ENCODE data around the gene KRTAP13-1. TPM values are rescaled to one million over a fixed set of nuclear protein-coding genes. Genes with fewer than 3 reads are reported as not detected.

The KRTAP13-1 gene
- total RNA-seq, 8 experiments from 2014 or later: not detected

DNA sequence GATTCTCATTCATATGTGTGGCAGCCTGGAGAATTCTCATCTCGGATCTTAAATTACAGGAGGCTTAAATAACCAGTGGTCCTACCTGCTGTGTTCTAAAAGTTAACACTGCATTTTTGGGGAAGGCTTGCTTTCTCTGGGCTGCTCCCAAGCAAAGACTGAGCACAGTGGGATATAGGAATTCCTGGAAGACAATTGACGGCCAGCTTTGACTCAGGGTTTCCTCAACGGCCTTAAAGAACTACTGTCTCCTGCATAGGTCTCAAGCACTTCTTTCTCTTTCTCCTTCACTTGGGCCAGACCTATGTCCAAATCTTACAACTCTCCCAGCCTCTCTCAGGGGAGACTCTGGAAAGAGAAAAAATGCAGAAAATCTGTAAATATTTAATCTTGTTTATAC, 30.9 kb downstream of the KRTAP13-1 start:
- in situ Hi-C loops (cut with MboI; ENCODE audit: low pct_unique_long_range_greater_than_20kb in 2 of 9, low sequenced_read_pairs in 9 of 9, unreplicated experiment in 9 of 9): no loop called here

DNA sequence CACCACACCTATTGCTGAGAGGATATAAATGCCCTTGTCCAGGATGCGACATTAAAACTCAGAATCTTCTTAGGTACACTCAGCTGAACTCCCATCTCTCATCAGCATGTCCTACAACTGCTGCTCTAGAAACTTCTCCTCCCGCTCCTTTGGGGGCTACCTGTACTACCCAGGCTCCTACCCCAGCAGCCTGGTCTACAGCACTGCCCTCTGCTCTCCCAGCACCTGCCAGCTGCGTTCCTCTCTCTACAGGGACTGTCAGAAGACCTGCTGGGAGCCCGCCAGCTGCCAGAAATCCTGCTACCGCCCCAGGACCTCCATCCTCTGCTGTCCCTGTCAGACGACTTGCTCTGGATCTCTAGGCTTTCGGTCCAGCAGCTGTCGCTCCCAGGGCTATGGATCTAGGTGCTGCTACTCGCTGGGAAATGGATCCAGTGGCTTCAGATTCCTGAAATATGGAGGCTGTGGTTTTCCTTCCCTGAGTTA, 34.4 kb downstream of the KRTAP13-1 start, which contains the start of gene KRTAP13-4:
Gene KRTAP13-4, plus strand, starts transcription at position 51 of the 486 bp plus-strand sequence. Its CDS starts 56 bp downstream, at position 107.
- no peak within 1 kb of the TSS for H3K27ac ChIP-seq
- no peaks in the 10 kb centered on the region for H3K4me1 ChIP-seq (replicated peaks in 1 of 2)
- ATAC-seq (replicated peaks in 6 of 8): no peak
- in situ Hi-C loops (cut with MboI; ENCODE audit: low pct_unique_long_range_greater_than_20kb in 2 of 9, low sequenced_read_pairs in 9 of 9, unreplicated experiment in 9 of 9): no loop called here
- no peak within 1 kb of the TSS for H3K4me3 ChIP-seq
- WGBS, 10 experiments: 0 to 100% (median 76%) methylated on average over 1 to 5 of the region's 9 CpGs; no CpG with 5 or more reads in 2 of the 10 experiments

More for the DNA sequence above, 30.9 kb downstream of the KRTAP13-1 start:
- Histone ChIP-seq H3K4me3 (no peak overlapping the region), H3K27ac (no peak overlapping the region), H3K4me1 (replicated peaks in 1 of 2) (no peaks in the 10 kb centered on the region)
- 0 to 56% (median 0%) methylated on average over 1 to 3 of the region's 3 CpGs; no CpG with 5 or more reads in 1 of the 10 experiments for WGBS, 10 experiments
- no peak for ATAC-seq (replicated peaks in 6 of 8)

DNA sequence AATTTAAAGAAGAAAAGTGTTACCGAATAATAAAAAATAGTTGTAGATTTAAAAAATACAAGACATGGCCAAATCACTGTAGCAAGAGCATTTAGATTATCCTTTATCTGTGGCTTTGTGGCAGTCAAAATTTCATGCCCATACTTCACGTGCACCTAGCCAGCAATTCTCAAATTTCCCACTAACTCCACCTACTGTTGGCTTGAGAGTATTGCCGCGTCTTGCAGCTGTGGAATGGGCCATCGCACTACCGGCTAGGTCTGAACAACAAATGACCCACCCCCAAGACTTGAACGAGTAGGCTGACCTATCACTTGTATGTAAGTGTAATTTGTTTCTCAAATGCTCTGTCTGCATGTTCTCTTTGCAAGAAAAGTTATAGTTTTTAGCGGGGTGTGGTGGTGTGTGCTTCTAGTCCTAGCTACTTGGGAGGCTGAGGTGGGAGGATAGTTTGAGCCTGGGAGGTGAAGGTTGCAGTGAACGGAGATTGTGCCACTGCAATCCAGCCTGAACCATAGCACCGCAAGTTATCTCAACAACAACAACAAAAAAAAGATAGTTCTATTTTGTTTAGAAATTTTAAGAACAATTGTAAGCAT, 38.3 kb downstream of the KRTAP13-1 start:
- peak in 3 of 8 experiments; percentile 65 to 78 (median 70) for ATAC-seq (replicated peaks in 6 of 8)
- in situ Hi-C loops (cut with MboI; ENCODE audit: low pct_unique_long_range_greater_than_20kb in 2 of 9, low sequenced_read_pairs in 9 of 9, unreplicated experiment in 9 of 9): no loop called here
- Histone ChIP-seq H3K27ac (no peak overlapping the region), H3K4me1 (replicated peaks in 1 of 2) (peaks cover 0 to 6% of the 10 kb centered on the region in 2 donors), H3K4me3 (no peak overlapping the region)
- WGBS, 10 experiments: 5 to 85% (median 58%) methylated on average over 3 to 10 of the region's 10 CpGs

DNA sequence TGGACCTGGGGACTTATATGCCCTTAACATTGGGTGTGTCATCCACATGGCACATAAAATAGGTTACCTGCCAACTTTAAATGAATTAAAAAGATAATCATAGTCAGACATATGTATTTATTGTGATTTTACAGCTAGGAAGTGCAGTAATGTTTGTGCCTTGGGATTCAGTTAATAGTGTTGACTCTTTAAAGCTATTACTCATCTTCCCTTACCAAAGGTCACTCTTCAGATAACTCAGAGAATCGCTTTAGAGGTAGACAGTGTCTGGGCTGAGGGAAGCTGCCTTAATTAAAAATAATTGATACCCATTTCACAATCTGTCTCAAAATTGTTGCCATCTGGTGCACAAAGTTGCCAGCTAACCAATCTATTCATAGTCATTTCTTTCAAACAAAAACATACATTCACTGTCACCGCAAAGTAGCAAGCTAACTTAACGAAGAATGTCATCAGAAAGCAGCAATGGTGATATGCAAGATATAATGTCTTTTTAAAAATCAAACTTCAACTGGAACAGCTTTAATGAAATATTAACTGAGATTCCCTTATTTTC, 41.3 kb downstream of the KRTAP13-1 start:
- H3K4me3 ChIP-seq: no peak overlapping the region
- ATAC-seq (replicated peaks in 6 of 8): peak in 3 of 8 experiments; percentile 24 to 63 (median 51)
- H3K27ac ChIP-seq: no peak overlapping the region
- 0 to 100% (median 59%) methylated on average over 1 to 3 of the region's 3 CpGs for WGBS, 10 experiments
- in situ Hi-C loops (cut with MboI; ENCODE audit: low pct_unique_long_range_greater_than_20kb in 2 of 9, low sequenced_read_pairs in 9 of 9, unreplicated experiment in 9 of 9): no loop called here
- H3K4me1 ChIP-seq (replicated peaks in 1 of 2): peaks cover 0 to 6% of the 10 kb centered on the region in 2 donors

DNA sequence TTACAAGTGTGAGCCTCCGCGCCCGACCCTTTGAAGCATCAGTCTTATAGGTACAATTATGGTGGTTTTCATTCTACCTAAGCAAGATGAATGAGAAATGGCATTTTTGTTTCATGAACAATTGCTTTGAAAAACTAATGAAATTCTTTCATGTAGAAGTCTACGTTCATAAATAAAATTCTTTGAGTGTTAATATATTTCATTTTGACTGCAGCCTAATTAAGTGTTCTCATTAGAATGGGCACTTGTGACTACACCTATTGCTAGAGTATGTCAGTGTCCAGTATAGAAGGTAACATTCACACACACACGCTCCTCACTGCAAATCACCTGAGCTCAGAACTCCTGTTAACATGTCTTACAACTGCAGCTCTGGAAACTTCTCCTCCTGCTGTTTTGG, 44.1 kb downstream of the KRTAP13-1 start, which contains the start of gene KRTAP15-1:
Gene KRTAP15-1, plus strand, starts transcription at position 301 of the 400 bp plus-strand sequence. Its CDS starts 53 bp downstream, at position 354.
- in situ Hi-C loops (cut with MboI; ENCODE audit: low pct_unique_long_range_greater_than_20kb in 2 of 9, low sequenced_read_pairs in 9 of 9, unreplicated experiment in 9 of 9): no loop called here

DNA sequence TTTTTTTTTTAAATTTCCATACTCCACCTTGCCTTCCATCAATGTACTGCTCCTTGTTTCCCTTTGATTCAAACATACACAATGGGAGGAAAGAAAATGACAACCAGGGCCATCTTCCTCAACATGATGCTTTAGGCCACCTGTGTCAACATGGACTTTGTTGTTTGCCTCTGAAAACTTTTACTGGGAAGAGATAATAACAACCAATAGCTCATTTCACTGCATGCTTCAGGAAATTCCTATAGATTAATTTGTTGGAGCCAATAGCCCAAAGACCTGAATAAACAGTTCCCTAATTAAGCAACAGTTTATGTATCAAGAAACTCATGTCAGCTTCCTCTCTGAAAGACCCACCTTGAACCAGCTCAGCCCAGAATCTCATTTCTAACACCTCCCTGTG, 47.4 kb downstream of the KRTAP13-1 start:
- H3K4me3 ChIP-seq: no peak overlapping the region
- peaks cover 0 to 3% of the 10 kb centered on the region in 2 donors for H3K4me1 ChIP-seq (replicated peaks in 1 of 2)
- in situ Hi-C loops (cut with MboI; ENCODE audit: low pct_unique_long_range_greater_than_20kb in 2 of 9, low sequenced_read_pairs in 9 of 9, unreplicated experiment in 9 of 9): no loop called here
- no peak overlapping the region for H3K27ac ChIP-seq
- no peak for ATAC-seq (replicated peaks in 6 of 8)

More for the DNA sequence above, 44.1 kb downstream of the KRTAP13-1 start, which contains the start of gene KRTAP15-1:
- H3K4me3 ChIP-seq: no peak within 1 kb of the TSS
- H3K4me1 ChIP-seq (replicated peaks in 1 of 2): peaks cover 0 to 6% of the 10 kb centered on the region in 2 donors
- no peak within 1 kb of the TSS for H3K27ac ChIP-seq
- ATAC-seq (replicated peaks in 6 of 8): no peak
- WGBS, 10 experiments: 20 to 100% (median 98%) methylated on average over 1 to 5 of the region's 5 CpGs; no CpG with 5 or more reads in 2 of the 10 experiments

DNA sequence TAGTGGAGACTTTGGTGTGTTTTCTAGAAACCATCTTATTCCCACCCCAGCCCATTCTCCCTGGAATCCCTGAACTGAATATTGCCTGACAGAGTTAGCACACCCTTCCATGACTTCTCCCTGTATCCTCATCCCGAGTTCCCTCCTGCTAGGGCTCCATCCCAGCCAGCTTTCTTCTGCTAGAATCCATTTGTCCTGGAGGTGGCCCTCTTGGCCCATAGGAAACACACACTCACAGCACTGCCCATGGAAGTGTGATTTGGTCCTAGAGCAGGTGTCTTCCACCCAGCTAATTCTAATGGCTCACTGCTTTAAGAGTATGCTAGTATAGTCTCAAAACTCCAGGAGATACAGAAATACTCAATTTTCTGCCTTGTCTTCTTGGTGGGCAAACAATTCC, 48.4 kb downstream of the KRTAP13-1 start:
- no peak overlapping the region for H3K27ac ChIP-seq
- no peaks in the 10 kb centered on the region for H3K4me1 ChIP-seq (replicated peaks in 1 of 2)
- in situ Hi-C loops (cut with MboI; ENCODE audit: low pct_unique_long_range_greater_than_20kb in 2 of 9, low sequenced_read_pairs in 9 of 9, unreplicated experiment in 9 of 9): no loop called here
- ATAC-seq (replicated peaks in 6 of 8): no peak
- WGBS, 10 experiments: 0 to 100% (median 60%) methylated on average over 1 of the region's 1 CpG; no CpG with 5 or more reads in 5 of the 10 experiments
- no peak overlapping the region for H3K4me3 ChIP-seq

Other genes starting within 250 kb of the KRTAP13-1 start
- under 1 TPM in 2 of 8 experiments, not detected in 6; 0.38 TPM for gene CLDN17, start 229.2 kb upstream of the KRTAP13-1 start, total RNA-seq
- gene CLDN8, start 179.9 kb upstream of the KRTAP13-1 start, total RNA-seq: under 1 TPM in 1 of 8 experiments, not detected in 7; 0.09 TPM
- not detected for gene KRTAP24-1, start 113.1 kb upstream of the KRTAP13-1 start, total RNA-seq
- gene KRTAP25-1, start 106.5 kb upstream of the KRTAP13-1 start, total RNA-seq: not detected
- under 1 TPM in 4 of 8 experiments, not detected in 4; 0.17 to 0.73 (median 0.28) TPM for gene KRTAP26-1, start 75.7 kb upstream of the KRTAP13-1 start, total RNA-seq
- not detected for gene KRTAP27-1, start 58.3 kb upstream of the KRTAP13-1 start, total RNA-seq
- gene KRTAP23-1, start 47.4 kb upstream of the KRTAP13-1 start, total RNA-seq: not detected
- gene KRTAP13-2, start 23.8 kb upstream of the KRTAP13-1 start, total RNA-seq: under 1 TPM in 1 of 8 experiments, not detected in 7; 0.29 TPM
- not detected for gene KRTAP13-3, start 29.9 kb downstream of the KRTAP13-1 start, total RNA-seq
- under 1 TPM in 4 of 8 experiments, not detected in 4; 0.36 to 0.87 (median 0.62) TPM for gene KRTAP13-4, start 34.2 kb downstream of the KRTAP13-1 start, total RNA-seq
- under 1 TPM in 1 of 8 experiments, not detected in 7; 0.71 TPM for gene KRTAP15-1, start 44.2 kb downstream of the KRTAP13-1 start, total RNA-seq
- under 1 TPM in 1 of 8 experiments, not detected in 7; 0.76 TPM for gene KRTAP19-1, start 84.3 kb downstream of the KRTAP13-1 start, total RNA-seq
- not detected for gene KRTAP19-2, start 91.4 kb downstream of the KRTAP13-1 start, total RNA-seq
- not detected for gene KRTAP19-3, start 96.0 kb downstream of the KRTAP13-1 start, total RNA-seq
- gene KRTAP19-4, start 101.1 kb downstream of the KRTAP13-1 start, total RNA-seq: not detected
- gene KRTAP19-5, start 106.1 kb downstream of the KRTAP13-1 start, total RNA-seq: not detected
- not detected for gene KRTAP19-6, start 145.8 kb downstream of the KRTAP13-1 start, total RNA-seq
- gene KRTAP19-7, start 165.3 kb downstream of the KRTAP13-1 start, total RNA-seq: not detected
- not detected for gene KRTAP22-2, start 194.4 kb downstream of the KRTAP13-1 start, total RNA-seq
- not detected for gene KRTAP6-3, start 196.4 kb downstream of the KRTAP13-1 start, total RNA-seq
- not detected for gene KRTAP6-2, start 202.9 kb downstream of the KRTAP13-1 start, total RNA-seq
- gene KRTAP22-1, start 205.1 kb downstream of the KRTAP13-1 start, total RNA-seq: not detected
- not detected for gene KRTAP6-1, start 217.9 kb downstream of the KRTAP13-1 start, total RNA-seq
- not detected for gene KRTAP20-1, start 220.4 kb downstream of the KRTAP13-1 start, total RNA-seq
- not detected for gene KRTAP20-4, start 224.6 kb downstream of the KRTAP13-1 start, total RNA-seq
- not detected for gene KRTAP20-2, start 239.2 kb downstream of the KRTAP13-1 start, total RNA-seq
- gene KRTAP20-3, start 246.8 kb downstream of the KRTAP13-1 start, total RNA-seq: not detected